Ureter (tissue), 1 donor: ENCODE results near the gene PHLDA1. TPM values are rescaled to one million over a fixed set of nuclear protein-coding genes. Genes with fewer than 3 reads are reported as not detected.
"Not testable (repeated sequence)": the region's sequence is repeated elsewhere in the genome, so short reads cannot be mapped to it uniquely, and the experiment has no call there.

ENCODE experiments used
- DNase-seq: peaks from one replicate; pipeline ENCODE4 v3.0.0-alpha.2; 2020; ENCODE audit warnings: low spot score
- total RNA-seq: library from RNA; stranded (reverse); gene quantifications from one replicate; pipeline ENCODE4 v1.2.4, GENCODE V29; 2023
- donor health status: DM: yes; HTN: yes; CAD: no.

The PHLDA1 gene
- total RNA-seq, 1 donor from 2014 or later: 10.7 TPM

- DNase-seq: no peak
These were observed 12.9 kb downstream of the PHLDA1 start for GRCh38 chr12:76018672-76019071.

- DNase-seq: no peak
These were observed 13.5 kb downstream of the PHLDA1 start for GRCh38 chr12:76018111-76018510.

- DNase-seq: no peak
These were observed 17.6 kb downstream of the PHLDA1 start for GRCh38 chr12:76014007-76014406.

GRCh38 chr12:76013603-76014002 is 18.0 kb downstream of the PHLDA1 start:
- DNase-seq: no peak

- DNase-seq: no peak
These were observed 18.9 kb downstream of the PHLDA1 start for GRCh38 chr12:76012644-76013043.

- DNase-seq: no peak
These were observed 20.7 kb downstream of the PHLDA1 start for GRCh38 chr12:76010732-76011458.

- DNase-seq: no peak
These were observed 23.1 kb downstream of the PHLDA1 start for GRCh38 chr12:76008428-76008827.

GRCh38 chr12:76007640-76008039 is 23.9 kb downstream of the PHLDA1 start:
- DNase-seq: no peak

- DNase-seq: no peak
These were observed 25.3 kb downstream of the PHLDA1 start for GRCh38 chr12:76006028-76006925.

- no peak for DNase-seq
These were observed 28.3 kb downstream of the PHLDA1 start for GRCh38 chr12:76003355-76003638.

GRCh38 chr12:76002598-76003354 is 28.8 kb downstream of the PHLDA1 start:
- DNase-seq: no peak

- DNase-seq: no peak
These were observed 33.1 kb downstream of the PHLDA1 start for GRCh38 chr12:75998292-75999063.

- no peak for DNase-seq
These were observed 33.9 kb downstream of the PHLDA1 start for GRCh38 chr12:75997658-75998057.

- DNase-seq: no peak
These were observed 34.6 kb downstream of the PHLDA1 start for GRCh38 chr12:75996861-75997447.

GRCh38 chr12:75995691-75996090 is 35.9 kb downstream of the PHLDA1 start:
- DNase-seq: no peak

GRCh38 chr12:75994069-75994740 is 37.4 kb downstream of the PHLDA1 start:
- DNase-seq: no peak

GRCh38 chr12:75991753-75992152 is 39.8 kb downstream of the PHLDA1 start:
- no peak for DNase-seq

- no peak for DNase-seq
These were observed 41.2 kb downstream of the PHLDA1 start for GRCh38 chr12:75990189-75990912.

GRCh38 chr12:75987709-75988108 is 43.9 kb downstream of the PHLDA1 start:
- DNase-seq: not testable (repeated sequence)
